NT2/D1 (cell line): ENCODE measurements around the gene RNF186.

ENCODE experiments used
- SUZ12 ChIP-seq: IDR thresholded peaks from 2 replicates; pipeline ENCODE4 v1.6.1; 2011; ENCODE audit not compliant: insufficient read length, insufficient read depth; ENCODE audit errors: extremely low read depth
- YY1 ChIP-seq: IDR thresholded peaks from 2 replicates; pipeline ENCODE4 v1.6.1; 2011; ENCODE audit not compliant: insufficient read length, insufficient read depth
- ZNF274 ChIP-seq: IDR thresholded peaks from 2 replicates; pipeline ENCODE4 v1.6.1; 2011; ENCODE audit warnings: mild to moderate bottlenecking, low read depth, low read length

DNA sequence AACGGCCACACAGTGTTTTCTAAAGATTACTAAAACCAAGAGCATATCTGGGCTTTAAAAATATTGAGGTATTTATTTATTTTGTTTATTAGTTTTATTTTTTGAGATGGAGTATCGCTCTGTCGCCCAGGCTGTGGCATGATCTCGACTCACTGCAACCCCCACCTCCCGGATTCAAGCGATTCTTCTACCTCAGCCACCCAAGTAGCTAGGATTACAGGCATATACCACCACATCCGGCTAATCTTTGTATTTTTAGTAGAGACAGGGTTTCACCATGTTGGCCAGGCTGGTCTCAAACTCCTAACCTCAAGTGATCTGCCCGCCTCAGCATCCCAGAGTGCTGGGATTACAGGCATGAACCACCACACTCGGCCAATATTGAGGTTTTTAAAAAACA is 39.3 kb downstream of the RNF186 start:
- TF ChIP-seq YY1 (no peak), ZNF274 (no peak), SUZ12 (no peak)
